Heart left ventricle (tissue), 16 donors: ENCODE results near the gene BMPR1A. TPM values are rescaled to one million over a fixed set of nuclear protein-coding genes. Genes with fewer than 3 reads are reported as not detected.

Experiments used
- ATAC-seq, 4 donors: fragments of 200-7000 bp; cut with Tn5 transposase; one replicate each; pipeline ENCODE4 v1.9.1; 2020 to 2022; ENCODE audit warnings: moderate library complexity in 4 of 4, mild to moderate bottlenecking in 3 of 4, moderate number of reproducible peaks in 1 of 4
- DNase-seq, 5 donors: peaks; one replicate each; pipeline ENCODE4 v3.0.0-alpha.2; 2020
- H3K27ac ChIP-seq, 12 donors: fragments of 200-600 bp; sonication (generic) in 4 of 12; one replicate each; pipeline versions ENCODE4 v1.5.0 to v1.8.0; 2016 to 2022; ENCODE audit warnings: mild to moderate bottlenecking in 2 of 12
- H3K27me3 ChIP-seq, 9 donors: fragments of 200-600 bp; sonication (generic) in 2 of 9; one replicate each; pipeline versions ENCODE4 v1.5.1 to v1.8.0; 2016 to 2022; ENCODE audit warnings: mild to moderate bottlenecking in 3 of 9
- H3K36me3 ChIP-seq, 9 donors: fragments of 200-600 bp; sonication (generic) in 2 of 9; one replicate each; pipeline versions ENCODE4 v1.5.0 to v1.8.0; 2018 to 2022; ENCODE audit warnings: mild to moderate bottlenecking in 2 of 9
- H3K4me1 ChIP-seq, 12 donors: fragments of 200-600 bp; sonication (generic) in 4 of 12; one replicate each; pipeline versions ENCODE4 v1.5.0 to v1.8.0; 2016 to 2022; ENCODE audit warnings: mild to moderate bottlenecking in 3 of 12
- H3K4me3 ChIP-seq, 12 donors: fragments of 200-600 bp; sonication (generic) in 4 of 12; one replicate each; pipeline versions ENCODE4 v1.5.0 to v1.8.0; 2017 to 2022; ENCODE audit warnings: mild to moderate bottlenecking in 9 of 12, moderate library complexity in 4 of 12
- H3K9me3 ChIP-seq, 12 donors: fragments of 200-600 bp; sonication (generic) in 4 of 12; one replicate each; pipeline versions ENCODE4 v1.5.0 to v1.8.0; 2016 to 2022; ENCODE audit warnings: mild to moderate bottlenecking in 1 of 12
- CTCF ChIP-seq, 12 donors: fragments of 200-600 bp; sonication (generic) in 4 of 12; IDR thresholded peaks; one replicate each; pipeline versions ENCODE4 v1.5.0 to v1.8.0; 2018 to 2022; ENCODE audit warnings: antibody characterized with exemption in 12 of 12, mild to moderate bottlenecking in 5 of 12
- POLR2A ChIP-seq, 2 donors: fragments of 450-650 bp; IDR thresholded peaks; one replicate each; pipeline ENCODE4 v1.6.1; 2017; ENCODE audit warnings: antibody characterized with exemption in 2 of 2, mild to moderate bottlenecking in 2 of 2, moderate library complexity in 2 of 2
- WGBS, 4 donors: extraction: QIAGEN DNeasy Blood & Tissue Kit in 2 of 4; methylation state at CpG; one replicate each; pipeline versions ENCODE4 v1.1.5 to v1.1.7; 2013 to 2018; 5-methylcytosine and 5-hydroxymethylcytosine counted together
- intact Hi-C, 10 donors: fragments of 100-400 bp; cut with DNase I; formaldehyde crosslinking; loops; one replicate each; pipeline versions ENCODE4 v1.11.1 to v1.14.2; 2022
- polyA plus RNA-seq, 2 donors: library from polyadenylated mRNA; stranded (reverse); fragments of 200-250 nt; gene quantifications; one replicate each; pipeline ENCODE4 v1.2.3, GENCODE V29; 2013
- total RNA-seq, 9 donors: library from RNA; depleted of rRNA in 2 of 9; stranded (reverse); fragments of >200 nt in 2 of 9; fragmentation: NEBNext Ultra II Directional in 3 of 9; extraction: Animal tissue kit (Norgen Biotek cat#: 25700) in 3 of 9; gene quantifications; one replicate each; pipeline versions ENCODE4 v1.1.0 to v1.2.4, GENCODE V29; 2016 to 2023
- donor health status: ischemic (EF 13 %, LVEDD 7.1; RV severe dilation, severe dysfunction).
- donor health status: healthy with polysubstance abuse.
- donor health status: DM: no; HTN: yes; CAD: no.
- donor health status: DM: no; HTN: no; CAD: no.
- donor health status: ischemic (EF 25% LVEDD 6.9; RV normal size, moderate dysfunction).
- donor health status: ischemic (EF 25% LVEDD 5.7; RV mildly dilated, moderate dysfunction).
- donor health status: healthy.
- donor health status: DM: yes; HTN: yes; CAD: no.
- donor health status: ischemic (EF 35%, LVEDD 5.7; RV mildly dilated, moderate dysfunction).
- donor health status: nonischemic (EF 11% LVEDD 7.7; RV severe dilation, severe dysfunction).
- donor health status: DM: yes; HTN: yes; CAD: no.
- donor health status: PGD.
- donor health status: ischemic (EF 29% LVEDD 5.4; RV normal size, mild dysfunction).
- donor health status: nonischemic (EF 23%, LVEDD 6.1; RV moderate dilation, normal function).

BMPR1A gene
- total and polyA plus RNA-seq, 11 donors, result 6.3 to 72.0 (median 40.1) TPM

- peaks cover 0 to 37% (median 10%) of the 10 kb centered on the region in 12 donors for H3K4me1 ChIP-seq
- 76 to 90% (median 80%) methylated on average over 1 of the region's 1 CpG for WGBS, 4 donors
- H3K36me3 ChIP-seq, result no peaks in the 10 kb centered on the region
- no peak for DNase-seq
- ATAC-seq, result no peak
- H3K9me3 ChIP-seq, result no peaks in the 10 kb centered on the region
- TF ChIP-seq CTCF (IDR thresholded peaks at IDR 0.05), result no peak
- no peak for TF ChIP-seq POLR2A (IDR thresholded peaks at IDR 0.05)
- intact Hi-C loops, result no loop called here
- H3K27ac ChIP-seq, result peak overlapping the region in 4 of 12 donors; percentile 13 to 75 (median 32)
- H3K4me3 ChIP-seq, result peak overlapping the region in 1 of 12 donors; percentile 2
- H3K27me3 ChIP-seq, result no peaks in the 10 kb centered on the region
These were observed 57.6 kb downstream of the BMPR1A start for GRCh38 chr10:86813982-86814381.

- H3K4me1 ChIP-seq, result peaks cover 0 to 37% (median 10%) of the 10 kb centered on the region in 12 donors
- DNase-seq (no peak), ATAC-seq (peak in 1 of 4 donors; percentile 43)
- WGBS, 4 donors, result 74 to 78% (median 75%) methylated on average over 4 of the region's 4 CpGs
- no peak overlapping the region for H3K4me3 ChIP-seq
- H3K27me3 ChIP-seq, result no peaks in the 10 kb centered on the region
- intact Hi-C loops, result no loop called here
- H3K9me3 ChIP-seq, result no peaks in the 10 kb centered on the region
- no peaks in the 10 kb centered on the region for H3K36me3 ChIP-seq
- TF ChIP-seq CTCF (IDR thresholded peaks at IDR 0.05) (no peak), POLR2A (IDR thresholded peaks at IDR 0.05) (no peak)
- peak overlapping the region in 6 of 12 donors; percentile 6 to 75 (median 41) for H3K27ac ChIP-seq
These were observed 58.7 kb downstream of the BMPR1A start for GRCh38 chr10:86815035-86815617.

GRCh38 chr10:86815640-86816039 is 59.2 kb downstream of the BMPR1A start:
- Histone ChIP-seq H3K27me3 (no peaks in the 10 kb centered on the region), H3K4me3 (no peak overlapping the region), H3K4me1 (peaks cover 0 to 37% (median 10%) of the 10 kb centered on the region in 12 donors), H3K27ac (peak overlapping the region in 4 of 12 donors; percentile 15 to 75 (median 41)), H3K36me3 (no peaks in the 10 kb centered on the region), H3K9me3 (no peaks in the 10 kb centered on the region)
- TF ChIP-seq POLR2A (IDR thresholded peaks at IDR 0.05), result no peak
- TF ChIP-seq CTCF (IDR thresholded peaks at IDR 0.05), result no peak
- intact Hi-C loops, result no loop called here
- no peak for DNase-seq
- WGBS, 4 donors, result 76 to 86% (median 82%) methylated on average over 5 of the region's 5 CpGs
- no peak for ATAC-seq

GRCh38 chr10:86817246-86817645 is 60.8 kb downstream of the BMPR1A start:
- H3K9me3 ChIP-seq, result no peaks in the 10 kb centered on the region
- DNase-seq (no peak), ATAC-seq (no peak)
- no peak overlapping the region for H3K4me3 ChIP-seq
- intact Hi-C loops, result no loop called here
- no peaks in the 10 kb centered on the region for H3K27me3 ChIP-seq
- TF ChIP-seq CTCF (IDR thresholded peaks at IDR 0.05) (no peak), POLR2A (IDR thresholded peaks at IDR 0.05) (no peak)
- H3K36me3 ChIP-seq, result no peaks in the 10 kb centered on the region
- H3K4me1 ChIP-seq, result peaks cover 0 to 43% (median 15%) of the 10 kb centered on the region in 12 donors
- WGBS, 4 donors, result 78 to 87% (median 84%) methylated on average over 2 of the region's 2 CpGs
- peak overlapping the region in 1 of 12 donors; percentile 28 for H3K27ac ChIP-seq
